CD4-positive, alpha-beta T cell treated with Interleukin-6 at 100 ng/mL for 8 hours (primary cell): ENCODE data around the gene DERL2.
"Not testable (repeated sequence)": the region's sequence is repeated elsewhere in the genome, so short reads cannot be mapped to it uniquely, and the experiment has no call there.

ENCODE experiments used
- DNase-seq: peaks from one replicate; pipeline ENCODE4 v3.0.0-alpha.2; 2020; ENCODE audit warnings: mixed read lengths, low spot score

Gene DERL2

GRCh38 chr17:5437721-5438317 lies 48.2 kb downstream of the DERL2 start:
- DNase-seq, result no peak

DNA sequence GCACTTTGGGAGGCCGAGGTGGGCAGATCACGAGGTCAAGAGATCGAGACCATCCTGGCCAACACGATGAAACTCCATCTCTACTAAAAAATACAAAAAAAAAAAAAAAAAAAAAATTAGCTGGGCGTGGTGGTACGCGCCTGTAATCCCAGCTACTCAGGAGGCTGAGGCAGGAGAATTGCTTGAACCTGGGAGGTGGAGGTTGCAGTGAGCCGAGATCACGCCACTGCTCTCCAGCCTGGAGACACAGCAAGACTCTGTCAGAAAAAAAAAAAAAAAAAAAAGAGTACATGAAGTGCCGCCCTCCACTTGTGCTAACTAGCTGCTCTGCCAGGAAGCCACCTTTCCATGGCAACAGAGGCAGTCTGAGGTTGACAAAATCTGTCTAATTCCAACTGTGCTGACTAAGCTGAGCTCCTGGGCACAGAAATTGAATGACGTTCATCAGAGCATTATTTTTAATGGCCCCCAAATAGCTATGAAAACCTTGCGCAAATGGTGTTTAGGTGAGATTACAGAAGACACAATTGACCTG lies 50.1 kb downstream of the DERL2 start:
- not testable (repeated sequence) for DNase-seq

- DNase-seq, result no peak
These were observed 51.0 kb downstream of the DERL2 start for GRCh38 chr17:5434984-5435383.

GRCh38 chr17:5431949-5432556 lies 53.9 kb downstream of the DERL2 start:
- no peak for DNase-seq

GRCh38 chr17:5431234-5431633 lies 54.7 kb downstream of the DERL2 start:
- not testable (repeated sequence) for DNase-seq

- no peak for DNase-seq
These were observed 55.5 kb downstream of the DERL2 start for GRCh38 chr17:5430413-5430999.

DNA sequence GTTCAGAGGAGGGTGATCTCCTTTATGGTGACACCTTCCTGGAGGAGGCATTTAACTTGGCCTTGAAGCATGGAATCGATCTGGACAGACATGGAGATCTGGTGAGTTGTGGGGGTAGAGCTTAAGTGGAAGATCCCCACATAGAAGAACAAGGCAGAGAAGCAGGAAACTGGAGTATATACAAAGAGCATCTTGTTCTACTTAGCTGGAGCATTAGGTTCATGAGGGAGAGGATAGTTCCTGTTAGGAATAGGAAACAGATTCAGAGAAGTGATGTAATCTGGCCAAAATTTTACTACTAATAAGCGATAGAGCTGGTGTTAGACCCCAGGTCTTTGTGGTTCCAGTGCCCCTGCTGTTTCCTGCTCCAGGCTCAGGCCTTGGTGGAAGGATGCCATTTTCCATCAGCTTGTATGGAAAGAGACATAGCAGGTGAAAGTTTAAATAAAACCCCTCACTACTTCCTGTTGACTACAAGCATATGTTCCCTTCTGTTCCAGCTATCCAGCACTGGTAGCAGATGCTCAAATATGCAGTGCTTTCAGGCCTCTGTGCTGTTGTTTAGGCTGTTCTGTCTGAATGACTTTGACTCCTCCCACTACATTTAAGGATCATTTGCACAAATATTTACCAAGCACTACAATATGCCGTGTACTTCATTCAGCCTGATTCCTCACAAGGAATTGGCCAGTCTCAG lies 56.6 kb downstream of the DERL2 start:
- DNase-seq, result no peak

GRCh38 chr17:5425826-5426225 lies 60.2 kb downstream of the DERL2 start:
- no peak for DNase-seq

DNA sequence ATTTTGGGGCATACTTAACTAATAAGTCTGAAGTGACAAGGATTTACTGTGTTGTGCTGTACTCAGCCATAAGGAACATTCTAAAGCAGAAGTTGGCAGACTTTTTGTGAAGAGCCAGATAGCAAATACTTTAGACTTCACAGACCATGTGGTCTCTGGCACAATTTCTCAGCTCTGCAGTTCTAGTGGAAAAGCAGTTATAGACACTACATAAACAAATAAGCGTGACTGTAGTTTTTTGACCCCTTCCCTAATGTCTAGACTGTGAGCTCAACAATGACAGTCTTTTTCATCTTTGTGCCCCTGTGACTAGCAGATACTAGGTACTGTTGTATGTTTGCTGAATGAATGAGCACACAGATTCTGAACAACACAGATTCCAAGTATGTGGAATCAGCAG lies 61.1 kb downstream of the DERL2 start:
- DNase-seq, result no peak

DNA sequence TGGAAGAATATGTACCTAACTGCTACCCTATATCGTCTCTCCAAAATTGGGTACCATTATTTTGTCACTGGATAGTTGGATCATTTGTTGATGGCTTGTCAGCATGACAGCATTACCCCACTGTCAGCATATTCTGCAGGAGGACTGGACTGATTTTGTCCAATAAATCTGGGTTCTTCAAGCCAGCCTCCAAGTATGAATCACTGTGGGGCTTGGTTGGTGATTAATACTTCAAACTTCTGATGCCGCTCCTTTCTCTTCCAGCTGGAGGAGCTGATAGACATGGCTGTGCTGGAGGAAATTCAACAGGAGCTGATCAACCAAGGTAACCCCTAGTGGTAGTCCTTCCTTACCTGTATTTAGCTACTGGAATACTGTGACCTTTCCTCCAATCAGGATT lies 63.5 kb downstream of the DERL2 start:
- DNase-seq, result no peak
